HL-60 (cell line): Measurements from ENCODE around the gene TBC1D22B.

Experiments
- GABPA ChIP-seq: IDR thresholded peaks from 2 replicates; pipeline ENCODE4 v1.6.1; 2012; ENCODE audit warnings: low read depth
- POLR2AphosphoS5 ChIP-seq: IDR thresholded peaks from 2 replicates; pipeline ENCODE4 v1.6.1; 2012; ENCODE audit warnings: low read depth
- SPI1 ChIP-seq: IDR thresholded peaks from 2 replicates; pipeline ENCODE4 v1.6.1; 2012; ENCODE audit warnings: low read depth, mild to moderate bottlenecking, borderline replicate concordance
- TF ChIP-seq, protein P1 (sequence below): IDR thresholded peaks from one replicate; pipeline ENCODE4 v1.5.1; 2011; ENCODE audit warnings: low read length, control low read depth, inconsistent platforms; ENCODE audit not compliant: insufficient read depth
- TF ChIP-seq, protein P2 (sequence below): IDR thresholded peaks from 2 replicates; pipeline ENCODE4 v1.6.1; 2012; ENCODE audit warnings: low read depth; ENCODE audit not compliant: insufficient replicate concordance

DNA sequence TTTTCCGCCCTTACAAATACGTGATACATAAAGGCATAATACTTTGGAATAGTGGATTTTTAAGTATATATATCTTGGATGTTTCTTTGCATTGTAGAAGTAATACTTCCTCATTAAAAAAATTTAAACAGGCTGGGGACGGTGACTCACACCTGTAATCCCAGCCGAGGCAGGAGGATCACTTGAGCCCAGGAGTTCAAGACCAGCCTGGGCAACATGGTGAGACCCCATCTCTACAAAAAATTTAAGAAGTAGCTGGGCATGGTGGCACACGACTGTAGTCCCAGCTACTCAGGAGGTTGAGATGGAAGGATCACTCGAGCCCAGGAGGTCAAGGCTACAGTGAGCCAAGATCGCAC is 57.6 kb downstream of the TBC1D22B start:
- TF ChIP-seq, protein P1, sequence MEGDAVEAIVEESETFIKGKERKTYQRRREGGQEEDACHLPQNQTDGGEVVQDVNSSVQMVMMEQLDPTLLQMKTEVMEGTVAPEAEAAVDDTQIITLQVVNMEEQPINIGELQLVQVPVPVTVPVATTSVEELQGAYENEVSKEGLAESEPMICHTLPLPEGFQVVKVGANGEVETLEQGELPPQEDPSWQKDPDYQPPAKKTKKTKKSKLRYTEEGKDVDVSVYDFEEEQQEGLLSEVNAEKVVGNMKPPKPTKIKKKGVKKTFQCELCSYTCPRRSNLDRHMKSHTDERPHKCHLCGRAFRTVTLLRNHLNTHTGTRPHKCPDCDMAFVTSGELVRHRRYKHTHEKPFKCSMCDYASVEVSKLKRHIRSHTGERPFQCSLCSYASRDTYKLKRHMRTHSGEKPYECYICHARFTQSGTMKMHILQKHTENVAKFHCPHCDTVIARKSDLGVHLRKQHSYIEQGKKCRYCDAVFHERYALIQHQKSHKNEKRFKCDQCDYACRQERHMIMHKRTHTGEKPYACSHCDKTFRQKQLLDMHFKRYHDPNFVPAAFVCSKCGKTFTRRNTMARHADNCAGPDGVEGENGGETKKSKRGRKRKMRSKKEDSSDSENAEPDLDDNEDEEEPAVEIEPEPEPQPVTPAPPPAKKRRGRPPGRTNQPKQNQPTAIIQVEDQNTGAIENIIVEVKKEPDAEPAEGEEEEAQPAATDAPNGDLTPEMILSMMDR = no peak
- TF ChIP-seq, protein P2, sequence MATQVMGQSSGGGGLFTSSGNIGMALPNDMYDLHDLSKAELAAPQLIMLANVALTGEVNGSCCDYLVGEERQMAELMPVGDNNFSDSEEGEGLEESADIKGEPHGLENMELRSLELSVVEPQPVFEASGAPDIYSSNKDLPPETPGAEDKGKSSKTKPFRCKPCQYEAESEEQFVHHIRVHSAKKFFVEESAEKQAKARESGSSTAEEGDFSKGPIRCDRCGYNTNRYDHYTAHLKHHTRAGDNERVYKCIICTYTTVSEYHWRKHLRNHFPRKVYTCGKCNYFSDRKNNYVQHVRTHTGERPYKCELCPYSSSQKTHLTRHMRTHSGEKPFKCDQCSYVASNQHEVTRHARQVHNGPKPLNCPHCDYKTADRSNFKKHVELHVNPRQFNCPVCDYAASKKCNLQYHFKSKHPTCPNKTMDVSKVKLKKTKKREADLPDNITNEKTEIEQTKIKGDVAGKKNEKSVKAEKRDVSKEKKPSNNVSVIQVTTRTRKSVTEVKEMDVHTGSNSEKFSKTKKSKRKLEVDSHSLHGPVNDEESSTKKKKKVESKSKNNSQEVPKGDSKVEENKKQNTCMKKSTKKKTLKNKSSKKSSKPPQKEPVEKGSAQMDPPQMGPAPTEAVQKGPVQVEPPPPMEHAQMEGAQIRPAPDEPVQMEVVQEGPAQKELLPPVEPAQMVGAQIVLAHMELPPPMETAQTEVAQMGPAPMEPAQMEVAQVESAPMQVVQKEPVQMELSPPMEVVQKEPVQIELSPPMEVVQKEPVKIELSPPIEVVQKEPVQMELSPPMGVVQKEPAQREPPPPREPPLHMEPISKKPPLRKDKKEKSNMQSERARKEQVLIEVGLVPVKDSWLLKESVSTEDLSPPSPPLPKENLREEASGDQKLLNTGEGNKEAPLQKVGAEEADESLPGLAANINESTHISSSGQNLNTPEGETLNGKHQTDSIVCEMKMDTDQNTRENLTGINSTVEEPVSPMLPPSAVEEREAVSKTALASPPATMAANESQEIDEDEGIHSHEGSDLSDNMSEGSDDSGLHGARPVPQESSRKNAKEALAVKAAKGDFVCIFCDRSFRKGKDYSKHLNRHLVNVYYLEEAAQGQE = no peak
- no peak for TF ChIP-seq GABPA
- TF ChIP-seq POLR2AphosphoS5 = no peak
- no peak for TF ChIP-seq SPI1
